Stimulated activated naive CD4-positive, alpha-beta T cell (primary cell): ENCODE results near the gene HCN2.

Experiments
- DNase-seq, 6 experiments: peaks; one replicate each; lab custom pipeline; 2025; lab: John Stamatoyannopoulos, UW

HCN2 gene

DNA sequence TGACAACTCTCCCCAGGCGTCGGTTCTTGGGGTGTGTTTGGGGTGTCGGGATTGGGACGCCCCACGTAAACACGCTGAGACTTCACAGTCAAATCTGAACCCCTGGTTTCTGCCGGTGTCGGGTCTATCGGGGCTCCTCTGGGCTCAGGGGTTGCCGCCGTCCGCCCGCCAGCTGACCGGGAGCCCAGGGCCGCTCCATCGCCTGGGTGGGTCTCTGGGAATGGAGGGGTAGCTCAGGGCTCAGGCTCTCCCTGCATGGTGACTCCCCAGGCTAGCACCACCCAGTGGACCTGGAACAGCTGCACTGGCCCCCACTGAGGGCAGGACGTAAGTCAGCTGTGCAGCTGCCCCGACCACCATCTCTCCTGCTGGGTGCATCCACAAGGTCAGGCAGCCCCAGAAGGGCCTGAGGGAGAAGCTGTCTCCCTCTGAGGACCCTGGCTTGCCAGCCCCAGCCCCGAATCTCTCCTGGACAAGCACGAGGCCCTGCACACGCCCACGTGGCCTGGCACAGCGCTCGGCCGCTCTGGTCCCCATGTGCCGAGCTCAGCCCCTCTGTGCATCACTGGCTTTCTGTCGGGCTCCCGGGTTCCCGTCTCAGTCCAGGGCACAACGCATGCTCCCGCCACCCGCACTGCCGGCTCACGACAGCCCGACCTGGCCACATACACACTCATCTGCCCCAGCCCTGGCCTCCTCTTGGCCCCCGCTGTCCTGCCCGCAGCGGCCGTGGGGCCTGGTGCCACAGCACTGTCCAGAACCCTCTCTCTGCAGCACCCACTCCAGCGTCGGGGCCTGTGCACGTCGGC is 67.3 kb downstream of the HCN2 start:
- DNase-seq = no peak

DNA sequence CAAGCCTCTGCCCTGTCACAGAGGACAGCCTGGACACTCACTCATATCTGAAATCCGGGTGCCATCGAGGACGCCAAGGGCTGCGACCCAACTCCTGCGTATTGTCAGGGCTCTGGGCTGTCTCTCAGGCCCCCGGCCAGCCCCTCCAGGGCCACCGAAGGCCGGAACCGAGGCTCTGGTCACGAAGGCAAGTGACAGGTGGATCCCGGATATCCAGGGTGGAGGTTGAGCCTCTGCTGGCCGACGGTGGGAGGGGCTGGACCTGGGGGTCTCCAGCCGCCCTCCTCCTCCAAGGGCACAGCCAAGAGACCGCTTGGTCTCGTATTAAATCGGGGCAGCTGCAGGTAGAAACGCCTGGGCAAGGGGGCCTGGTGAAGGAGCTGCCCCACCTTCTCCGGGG is 67.9 kb downstream of the HCN2 start:
- no peak for DNase-seq

DNA sequence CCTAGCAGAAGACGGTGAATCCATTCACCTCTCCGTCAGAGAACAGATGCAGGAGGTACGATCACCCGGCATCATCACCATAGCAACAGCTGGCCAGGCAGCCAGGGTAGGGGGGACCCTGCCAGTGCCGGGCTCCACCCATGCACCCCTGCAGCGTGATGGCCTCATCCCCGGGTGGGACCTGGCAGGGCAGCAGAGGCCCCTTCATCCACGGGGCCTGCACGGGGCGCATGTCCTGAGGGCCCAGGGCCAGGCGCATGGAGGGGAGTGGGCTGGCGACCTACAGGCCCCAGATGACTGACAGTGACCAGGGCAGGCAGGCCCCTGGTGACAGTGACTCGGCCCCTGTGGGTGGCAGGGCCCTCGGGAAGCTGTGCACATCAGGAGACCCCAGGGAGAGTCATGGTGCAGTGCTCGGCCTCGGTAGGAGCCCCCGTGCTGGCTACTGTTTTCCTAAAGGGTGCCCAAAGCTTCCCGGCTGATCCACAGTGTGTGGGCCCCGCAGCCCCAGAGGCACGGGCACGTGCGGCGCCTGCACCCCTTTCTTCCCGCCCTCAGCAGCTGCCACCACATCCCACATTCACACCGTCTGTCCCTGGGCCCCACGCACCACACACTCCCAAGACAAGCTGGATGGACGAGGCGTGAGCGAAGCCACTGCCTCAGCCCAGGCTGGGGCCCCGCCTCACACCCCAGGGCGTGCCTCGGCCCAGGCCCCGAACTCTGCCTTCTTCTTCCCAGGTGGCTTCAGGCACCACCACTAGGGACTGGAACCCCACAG is 68.6 kb downstream of the HCN2 start:
- no peak for DNase-seq

DNA sequence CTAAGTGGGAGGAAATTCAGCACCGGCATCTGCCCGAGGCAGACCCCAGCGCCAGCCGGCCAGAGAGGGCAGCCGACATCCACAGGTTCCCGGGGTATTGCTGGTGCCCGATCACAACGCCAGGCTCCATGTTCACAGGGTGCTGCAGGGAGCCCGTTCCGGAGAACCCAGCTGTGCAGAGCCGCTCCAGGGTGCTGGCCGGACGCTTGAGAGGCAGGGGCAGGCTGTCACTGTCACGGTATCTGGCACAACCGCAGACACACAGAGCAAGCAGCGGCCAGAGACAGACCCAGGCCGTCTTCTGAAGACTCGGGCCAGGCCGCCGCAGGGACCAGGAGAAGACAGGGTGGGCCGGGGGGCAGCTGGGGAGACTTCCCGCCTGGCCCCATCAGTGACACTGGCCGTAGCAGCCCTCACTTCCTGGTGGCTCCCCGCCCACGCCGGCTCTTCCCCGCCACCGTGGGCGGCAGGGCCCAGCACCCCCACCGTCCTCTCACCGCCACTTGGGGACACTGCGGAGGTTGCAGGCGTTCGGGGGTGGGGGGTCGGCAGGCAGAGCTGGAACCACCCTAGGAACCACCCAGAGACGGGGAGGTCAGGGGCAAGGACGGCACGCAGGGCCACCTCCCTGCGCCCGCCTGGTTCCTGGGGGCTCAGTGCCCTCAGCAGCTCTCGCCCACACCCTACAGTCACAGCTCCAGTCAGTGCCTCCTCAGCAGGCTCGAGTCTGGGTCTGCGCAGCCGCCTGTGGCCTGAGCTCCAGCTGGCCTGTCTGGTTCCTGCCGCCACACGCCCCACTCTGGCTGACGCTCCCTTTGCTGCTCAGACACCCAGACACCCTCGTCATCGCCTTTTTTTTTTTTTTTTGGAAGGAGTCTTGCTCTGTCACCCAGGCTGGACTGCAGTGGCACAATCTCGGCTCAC is 69.5 kb downstream of the HCN2 start:
- DNase-seq = no peak

DNA sequence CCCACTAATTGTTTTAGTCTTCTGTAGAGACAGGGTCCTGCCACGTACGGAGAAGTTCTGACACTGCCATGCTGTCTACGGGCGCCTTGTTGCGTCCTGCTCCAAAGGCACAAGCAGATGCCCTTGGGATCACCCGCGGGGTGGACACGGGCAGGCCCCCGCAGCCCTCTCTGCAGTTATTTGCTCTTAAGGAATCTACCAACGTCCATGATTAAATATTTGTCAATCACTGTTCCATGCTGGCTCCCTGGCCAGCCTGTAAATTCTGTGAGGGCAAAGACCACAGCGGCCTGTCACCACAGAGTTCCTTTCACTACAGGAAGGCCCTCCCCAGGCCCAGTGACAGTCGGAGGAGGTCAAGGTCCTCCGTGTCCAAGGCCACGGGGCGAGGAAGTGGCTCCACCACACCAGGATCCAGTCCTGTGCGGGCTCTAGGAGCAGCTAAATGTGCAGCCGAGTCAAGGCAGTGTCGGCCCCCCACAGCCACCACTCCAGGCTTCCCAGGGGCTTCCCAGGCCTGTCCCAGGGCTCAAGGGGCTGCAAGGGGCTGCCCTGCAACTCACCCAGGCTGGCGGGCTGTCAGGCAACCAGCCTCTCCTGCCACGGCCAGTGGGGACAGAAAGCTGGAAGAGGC is 71.2 kb downstream of the HCN2 start:
- no peak for DNase-seq

DNA sequence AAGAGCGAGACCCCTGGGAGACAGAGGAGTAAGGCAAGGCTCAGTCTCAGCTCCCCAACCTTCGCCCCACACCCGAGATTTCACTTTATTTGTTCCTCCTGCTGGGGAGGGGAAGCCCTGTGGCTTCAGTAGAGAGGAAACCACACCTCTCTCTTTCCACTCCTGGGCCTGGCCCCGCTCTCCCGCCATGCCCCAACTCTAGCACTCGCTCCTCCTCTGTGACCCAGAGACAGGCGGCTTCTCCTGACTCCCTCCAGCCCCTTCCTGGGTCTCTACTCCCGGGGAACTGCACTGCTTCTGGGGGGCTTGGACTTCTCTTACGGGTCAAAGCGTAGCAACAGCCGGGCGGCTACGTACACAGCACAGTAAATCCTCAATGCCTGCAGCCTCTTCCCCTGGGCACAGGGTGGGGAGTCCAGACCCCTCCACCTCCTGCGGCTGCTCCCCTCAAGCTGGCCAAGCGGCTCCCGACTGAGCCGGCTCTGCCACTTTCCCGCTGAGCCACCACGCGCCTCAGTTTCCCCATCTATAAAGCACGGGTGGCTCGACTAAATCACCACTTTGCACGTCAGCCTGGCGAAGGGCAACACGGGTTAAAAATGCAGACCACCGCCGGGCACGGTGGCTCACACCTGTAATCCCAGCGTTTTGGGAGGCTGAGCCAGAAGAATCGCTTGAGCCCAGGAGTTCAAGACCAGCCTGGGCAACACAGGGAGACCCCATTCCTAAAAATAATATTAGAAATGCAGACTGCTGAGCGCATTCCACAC is 71.9 kb downstream of the HCN2 start:
- DNase-seq = peak; percentile 47 to 72 (median 58)

DNA sequence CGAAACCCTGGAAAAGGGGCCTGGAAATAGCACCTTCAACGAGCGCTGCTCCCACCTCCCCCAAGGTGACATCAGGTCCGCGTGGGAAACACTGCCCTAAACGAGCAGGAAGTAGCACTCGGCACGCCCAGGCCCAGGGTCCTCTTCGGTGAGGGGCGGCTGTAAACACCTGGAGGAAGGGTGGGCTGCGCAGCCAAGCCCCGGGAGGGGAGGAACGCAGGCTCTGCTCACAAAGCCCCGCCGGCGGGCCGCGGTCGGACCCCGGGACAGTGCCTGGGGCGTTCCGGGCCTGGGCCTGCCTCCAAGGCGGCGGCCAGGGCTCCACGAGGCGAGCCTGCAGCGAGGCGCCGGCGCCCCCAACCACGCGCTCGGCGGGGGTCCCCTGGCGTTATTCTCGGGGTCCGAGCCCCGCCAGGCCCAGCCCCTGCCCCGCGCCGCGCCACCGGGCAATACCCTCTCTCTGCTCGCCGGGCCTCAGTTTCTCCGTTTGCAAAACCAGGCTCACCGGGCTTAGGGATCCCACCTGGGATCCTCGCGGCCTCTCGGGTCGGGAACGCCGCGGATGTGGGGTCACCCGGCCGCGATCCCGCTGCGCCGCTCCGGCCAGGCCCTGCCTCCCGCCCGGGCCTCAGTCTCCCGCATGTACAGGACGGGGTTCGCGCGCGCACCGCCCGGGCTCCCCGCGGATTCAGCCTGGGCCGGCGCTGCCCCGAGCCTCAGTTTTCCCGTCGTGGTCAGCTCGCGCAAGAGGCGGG is 72.7 kb downstream of the HCN2 start:
- peak; percentile 46 to 71 (median 60) for DNase-seq

DNA sequence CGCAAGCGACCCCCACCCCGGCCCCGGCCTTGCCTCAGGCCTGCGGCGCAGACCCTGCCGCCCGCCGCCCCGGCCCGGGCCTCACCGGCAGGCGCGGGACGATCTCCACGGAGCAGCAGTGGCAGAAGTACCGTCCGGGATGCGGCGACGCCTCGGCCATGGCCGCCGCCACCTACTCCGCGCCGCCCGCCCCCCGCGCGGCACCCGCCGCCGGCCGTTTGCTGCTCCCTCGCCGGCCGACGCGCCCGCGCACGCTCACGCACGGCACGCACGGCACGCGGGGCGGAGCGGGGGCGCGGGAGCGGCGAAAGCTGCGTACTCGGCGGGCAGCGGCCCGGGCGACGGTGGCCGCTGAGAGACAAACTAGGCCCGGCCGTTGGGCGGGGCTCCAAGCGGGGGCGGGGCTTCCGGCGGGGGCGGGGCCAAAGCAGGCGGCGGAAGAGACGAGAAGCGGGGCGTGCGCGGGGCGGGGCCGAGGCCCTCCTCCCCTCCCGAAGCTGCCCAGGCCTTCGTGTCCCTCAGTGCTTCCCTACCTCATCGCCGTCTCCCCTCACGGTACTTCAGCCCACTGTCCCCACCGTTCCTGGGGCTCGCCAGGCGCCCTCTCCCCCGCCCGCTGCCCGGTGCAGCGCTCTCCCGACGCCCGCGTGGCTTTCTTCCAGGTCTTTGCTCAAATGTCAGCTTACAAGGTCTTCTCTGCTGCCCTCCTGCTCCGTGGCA is 73.4 kb downstream of the HCN2 start, which contains the start of gene RNF126:
Gene RNF126, minus strand, starts transcription at position 253 of the 720 bp plus-strand sequence. Its CDS starts 93 bp downstream, at position 160.
- peak; percentile 81 to 96 (median 91) for DNase-seq

DNA sequence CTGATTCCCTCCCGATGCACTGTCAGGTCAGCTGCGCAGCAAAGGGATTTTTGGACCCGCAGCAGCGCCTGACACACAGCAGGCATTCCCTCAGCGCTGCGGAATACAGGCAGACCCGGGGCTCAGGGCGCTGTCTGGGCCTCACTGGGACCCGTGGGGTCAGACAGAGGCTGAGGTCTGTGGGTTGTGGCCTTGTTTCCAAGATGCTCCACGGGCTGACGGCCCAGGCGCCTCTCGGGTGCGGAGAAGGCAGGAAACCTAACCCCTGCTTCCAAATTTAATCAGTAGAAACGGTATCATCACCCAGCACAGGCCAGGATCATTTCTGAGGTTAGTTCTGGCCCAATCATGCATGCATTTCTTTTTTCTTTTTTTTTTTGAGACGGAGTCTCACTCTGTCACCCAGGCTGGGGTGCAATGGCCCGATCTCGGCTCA is 74.0 kb downstream of the HCN2 start:
- DNase-seq = no peak

DNA sequence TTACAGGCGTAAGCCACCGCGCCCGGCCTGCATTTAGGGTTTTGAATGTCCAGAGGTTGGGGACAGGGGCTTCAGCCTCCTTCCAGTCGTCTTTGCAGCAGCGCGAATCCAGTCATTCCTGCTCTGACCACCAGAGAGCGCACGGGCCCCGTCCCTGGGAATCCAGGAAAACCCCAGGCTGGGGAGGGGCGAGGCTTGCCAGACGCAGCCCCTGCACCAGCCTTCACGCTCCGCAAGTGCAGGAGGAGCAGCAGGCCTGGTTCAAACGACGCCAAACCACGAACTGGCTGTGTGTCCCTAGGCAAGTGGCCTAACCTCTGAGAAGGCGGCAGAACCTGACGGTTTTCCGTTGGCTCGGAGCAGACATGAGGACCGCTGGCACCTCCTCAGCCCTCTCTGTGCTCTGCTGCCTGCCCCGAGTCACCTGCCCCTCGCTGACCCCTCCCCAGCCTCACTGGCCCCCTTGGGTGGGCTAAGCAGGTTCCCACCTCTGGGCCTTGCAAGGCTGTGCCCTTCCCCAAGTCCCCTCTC is 75.3 kb downstream of the HCN2 start:
- DNase-seq = peak; percentile 52 to 83 (median 76)
